Activated CD8-positive, alpha-beta T cell treated with anti-CD3 and anti-CD28 coated beads for 36 hours (primary cell): ENCODE measurements around the gene DGKA. TPM values are rescaled to one million over a fixed set of nuclear protein-coding genes. Genes with fewer than 3 reads are reported as not detected.

Source experiments
- ATAC-seq: fragments of 200-7000 bp; cut with Tn5 transposase; one replicate; pipeline ENCODE4 v1.10.0; 2021; ENCODE audit warnings: mild to moderate bottlenecking, moderate library complexity
- CTCF ChIA-PET: fragments of 350-600 bp; sonication (Branson Sonifier 250); formaldehyde crosslinking; loops from one replicate; lab custom pipeline; 2021; ENCODE audit warnings: antibody characterized with exemption; lab: Charles Lee
- POLR2A ChIA-PET: fragments of 350-600 bp; sonication (Branson Sonifier 250); formaldehyde crosslinking; loops from one replicate; lab custom pipeline; 2021; ENCODE audit warnings: antibody characterized with exemption; lab: Charles Lee
- DNase-seq: peaks from one replicate; pipeline ENCODE4 v3.0.0-alpha.2; 2020
- H3K27ac Mint-ChIP-seq: one replicate; pipeline ENCODE4 v1.8.0; 2021; ENCODE audit warnings: mild to moderate bottlenecking, mixed read lengths
- H3K27me3 Mint-ChIP-seq: one replicate; pipeline ENCODE4 v1.8.0; 2021; ENCODE audit warnings: mixed read lengths
- H3K36me3 Mint-ChIP-seq: one replicate; pipeline ENCODE4 v1.8.0; 2021; ENCODE audit warnings: low read depth, mixed read lengths
- H3K4me1 Mint-ChIP-seq: one replicate; pipeline ENCODE4 v1.8.0; 2021; ENCODE audit warnings: low read depth, mixed read lengths
- H3K4me3 Mint-ChIP-seq: one replicate; pipeline ENCODE4 v1.8.0; 2021; ENCODE audit warnings: mild to moderate bottlenecking, moderate library complexity, mixed read lengths
- H3K9me3 Mint-ChIP-seq: one replicate; pipeline ENCODE4 v1.8.0; 2021; ENCODE audit warnings: mixed read lengths
- intact Hi-C: fragments of 100-400 bp; cut with micrococcal nuclease; formaldehyde crosslinking; loops from one replicate; pipeline ENCODE4 v1.10.0; 2022
- total RNA-seq, 2 experiments: library from RNA; stranded (reverse); gene quantifications; one replicate each; pipeline ENCODE4 v1.2.3, GENCODE V29; 2021
- TF ChIP-seq, protein P1 (sequence below): fragments of 200-600 bp; IDR thresholded peaks from one replicate; pipeline ENCODE4 v1.8.0; 2022; ENCODE audit warnings: antibody characterized with exemption, mild to moderate bottlenecking

Gene DGKA
- 100 to 1,000 TPM; 350 to 353 TPM for total RNA-seq

DNA sequence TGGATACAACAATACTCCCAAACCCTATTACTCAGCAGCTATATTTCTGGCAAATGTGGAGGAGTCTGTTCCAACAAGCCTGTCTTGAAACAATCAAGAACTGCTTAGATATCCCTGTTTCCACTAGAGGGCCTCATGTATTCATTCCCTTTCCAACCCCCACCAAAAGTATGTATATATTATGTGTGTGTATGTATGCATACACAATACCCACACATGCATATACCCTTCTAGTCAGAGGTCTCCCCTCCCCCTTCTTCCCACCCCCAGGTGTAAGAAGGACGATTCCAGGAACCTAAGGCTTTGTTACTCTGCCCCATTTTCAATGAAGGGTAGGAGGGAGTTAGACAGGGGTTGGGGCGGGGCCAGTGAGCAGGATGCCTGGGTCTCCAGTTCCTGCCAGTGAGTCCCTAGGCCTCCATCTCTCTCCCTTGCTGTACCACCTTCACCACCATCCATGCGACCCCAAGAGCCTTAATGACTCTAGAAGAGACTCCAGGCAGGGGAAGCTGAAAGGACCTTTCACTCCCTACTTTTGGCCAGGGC is at the start of gene DGKA:
Gene DGKA (plus strand): TSS at position 392 of the 546 bp plus-strand sequence. CDS start 5,342 bp downstream, outside the sequence.
- Mint-ChIP-seq H3K4me1 (peaks cover 42% of the 10 kb centered on the region), H3K36me3 (peaks cover 55% of the 10 kb centered on the region), H3K27ac (peak within 1 kb of the TSS; percentile 99), H3K4me3 (peak within 1 kb of the TSS; percentile 99), H3K9me3 (no peaks in the 10 kb centered on the region), H3K27me3 (no peaks in the 10 kb centered on the region)
- peak; percentile 95 for DNase-seq
- intact Hi-C loops, result loop anchor here (2.0 kb wide), 1 partner anchor 110 kb away; the partner anchor contains the start of gene RPS26
- TF ChIP-seq, protein P1, sequence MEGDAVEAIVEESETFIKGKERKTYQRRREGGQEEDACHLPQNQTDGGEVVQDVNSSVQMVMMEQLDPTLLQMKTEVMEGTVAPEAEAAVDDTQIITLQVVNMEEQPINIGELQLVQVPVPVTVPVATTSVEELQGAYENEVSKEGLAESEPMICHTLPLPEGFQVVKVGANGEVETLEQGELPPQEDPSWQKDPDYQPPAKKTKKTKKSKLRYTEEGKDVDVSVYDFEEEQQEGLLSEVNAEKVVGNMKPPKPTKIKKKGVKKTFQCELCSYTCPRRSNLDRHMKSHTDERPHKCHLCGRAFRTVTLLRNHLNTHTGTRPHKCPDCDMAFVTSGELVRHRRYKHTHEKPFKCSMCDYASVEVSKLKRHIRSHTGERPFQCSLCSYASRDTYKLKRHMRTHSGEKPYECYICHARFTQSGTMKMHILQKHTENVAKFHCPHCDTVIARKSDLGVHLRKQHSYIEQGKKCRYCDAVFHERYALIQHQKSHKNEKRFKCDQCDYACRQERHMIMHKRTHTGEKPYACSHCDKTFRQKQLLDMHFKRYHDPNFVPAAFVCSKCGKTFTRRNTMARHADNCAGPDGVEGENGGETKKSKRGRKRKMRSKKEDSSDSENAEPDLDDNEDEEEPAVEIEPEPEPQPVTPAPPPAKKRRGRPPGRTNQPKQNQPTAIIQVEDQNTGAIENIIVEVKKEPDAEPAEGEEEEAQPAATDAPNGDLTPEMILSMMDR, result peak; percentile 61
- CTCF ChIA-PET, result interaction anchor here (0.7 to 3.7 kb wide), 15 partner anchors 9 to 192 kb away, joined by 3 to 18 read pairs (median 4); partner anchors contain the start of genes DNAJC14 and SARNP
- POLR2A ChIA-PET, result interaction anchor here (0.6 to 7.9 kb wide), 10 partner anchors 8 to 187 kb away, joined by 3 to 60 read pairs (median 3); partner anchors contain the start of genes DNAJC14, ORMDL2, SARNP and ZC3H10
- ATAC-seq, result peak; percentile 53

DNA sequence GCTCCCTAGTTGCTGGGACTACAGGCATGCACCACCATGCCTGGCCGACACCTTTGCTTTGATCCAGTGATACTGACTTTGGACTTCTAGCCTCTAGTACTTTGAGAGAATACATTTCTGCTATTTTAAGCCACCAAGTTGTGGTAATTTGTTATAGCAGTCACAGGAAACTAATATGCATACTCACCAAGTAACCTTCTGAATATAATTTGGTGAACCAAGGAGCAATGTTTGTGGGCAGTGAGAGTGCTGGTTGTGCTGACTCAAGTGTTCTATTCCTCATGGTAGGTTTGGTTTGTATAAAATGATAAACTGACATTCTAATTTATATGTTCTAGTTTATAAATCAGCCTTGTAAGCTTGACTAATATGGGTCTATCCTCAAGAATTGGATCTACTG is 45.8 kb upstream of the DGKA start:
- DNase-seq (no peak), ATAC-seq (no peak)
- H3K36me3 Mint-ChIP-seq, result no peaks in the 10 kb centered on the region
- no peaks in the 10 kb centered on the region for H3K9me3 Mint-ChIP-seq
- H3K27me3 Mint-ChIP-seq, result no peaks in the 10 kb centered on the region
- no peak overlapping the region for H3K27ac Mint-ChIP-seq
- H3K4me3 Mint-ChIP-seq, result no peak overlapping the region
- ChIA-PET POLR2A (no interaction called here), CTCF (interaction anchor here (0.5 to 1.1 kb wide), 2 partner anchors 50 to 280 kb away, joined by 3 to 5 read pairs; no protein-coding TSS in a partner anchor)
- peaks cover 7% of the 10 kb centered on the region for H3K4me1 Mint-ChIP-seq
- intact Hi-C loops, result no loop called here
- TF ChIP-seq, protein P1, result no peak

DNA sequence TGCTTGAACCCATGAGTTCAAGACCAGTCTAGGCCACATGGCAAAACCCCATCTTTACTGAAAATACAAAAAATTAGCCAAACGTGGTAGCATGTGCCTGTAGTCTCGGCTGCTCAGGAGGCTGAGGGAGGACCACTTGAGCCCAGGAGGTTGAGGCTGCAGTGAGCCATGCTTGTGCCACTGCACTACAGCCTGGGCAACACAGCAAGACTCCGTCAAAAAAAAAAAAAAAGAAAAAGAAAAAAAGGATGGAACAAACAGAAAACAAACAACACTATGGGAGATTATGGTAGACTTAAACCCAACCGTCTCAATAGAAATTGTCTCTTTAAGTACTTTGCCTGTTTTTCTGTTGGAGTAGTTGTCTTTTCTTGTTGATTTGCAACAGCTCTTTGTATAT is 39.7 kb upstream of the DGKA start:
- no peak overlapping the region for H3K4me3 Mint-ChIP-seq
- CTCF ChIA-PET, result no interaction called here
- H3K36me3 Mint-ChIP-seq, result no peaks in the 10 kb centered on the region
- H3K27ac Mint-ChIP-seq, result no peak overlapping the region
- H3K27me3 Mint-ChIP-seq, result no peaks in the 10 kb centered on the region
- ATAC-seq (no peak), DNase-seq (no peak)
- POLR2A ChIA-PET, result no interaction called here
- TF ChIP-seq, protein P1, result no peak
- no peaks in the 10 kb centered on the region for H3K4me1 Mint-ChIP-seq
- no peaks in the 10 kb centered on the region for H3K9me3 Mint-ChIP-seq
- intact Hi-C loops, result no loop called here

DNA sequence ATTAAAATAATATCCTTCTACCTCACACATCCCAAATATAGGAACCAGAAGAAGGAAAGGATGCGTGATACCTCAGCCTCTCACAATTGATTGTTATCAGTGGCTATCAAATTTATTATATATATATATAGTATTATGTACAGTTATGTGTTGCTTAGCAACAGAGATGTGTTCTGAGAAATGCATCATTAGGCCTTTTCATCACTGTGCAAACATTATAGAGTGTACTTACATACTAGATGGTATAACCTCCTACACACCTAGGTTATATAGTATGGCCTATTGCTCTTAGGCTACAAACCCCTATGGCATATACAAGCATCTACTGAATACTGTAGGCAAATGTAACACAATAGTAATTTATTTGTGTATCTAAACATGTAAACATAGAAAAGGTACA is 37.2 kb upstream of the DGKA start:
- Mint-ChIP-seq H3K27ac (no peak overlapping the region), H3K4me3 (no peak overlapping the region), H3K27me3 (no peaks in the 10 kb centered on the region), H3K4me1 (peaks cover 1% of the 10 kb centered on the region), H3K9me3 (no peaks in the 10 kb centered on the region), H3K36me3 (no peaks in the 10 kb centered on the region)
- ATAC-seq, result no peak
- TF ChIP-seq, protein P1, result no peak
- ChIA-PET POLR2A (no interaction called here), CTCF (no interaction called here)
- no peak for DNase-seq
- intact Hi-C loops, result no loop called here

DNA sequence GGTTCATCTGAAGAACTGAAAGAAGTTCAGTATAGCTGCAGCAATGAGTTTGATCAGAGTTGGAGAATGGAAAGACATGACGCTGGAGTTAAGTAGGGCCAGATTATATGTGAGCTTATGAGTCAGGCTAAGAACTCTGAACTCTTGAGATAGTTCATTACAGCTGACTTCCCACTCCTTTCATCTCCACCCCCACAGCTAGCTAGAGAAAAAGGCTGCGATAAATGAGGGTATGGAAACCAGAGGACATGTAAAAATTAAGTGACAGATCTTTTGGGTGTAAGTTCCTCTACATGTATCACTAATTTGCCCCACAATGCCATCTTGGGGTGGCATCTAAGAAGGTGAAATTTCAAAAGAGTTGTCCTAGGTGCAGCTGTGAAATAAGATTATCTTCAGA is 31.9 kb upstream of the DGKA start:
- Mint-ChIP-seq H3K27me3 (no peaks in the 10 kb centered on the region), H3K9me3 (no peaks in the 10 kb centered on the region), H3K4me1 (peaks cover 10% of the 10 kb centered on the region), H3K27ac (peak overlapping the region; percentile 82), H3K36me3 (peaks cover 6% of the 10 kb centered on the region), H3K4me3 (peak overlapping the region; percentile 2)
- ATAC-seq, result peak; percentile 96
- POLR2A ChIA-PET, result interaction anchor here (1.0 to 1.6 kb wide), 4 partner anchors 13 to 205 kb away, joined by 3 to 5 read pairs (median 4); partner anchors contain the start of genes PA2G4 and PYM1
- DNase-seq, result peak; percentile 73
- CTCF ChIA-PET, result interaction anchor here (0.8 to 1.5 kb wide), 8 partner anchors 12 to 160 kb away, joined by 3 to 5 read pairs (median 3); no protein-coding TSS in a partner anchor
- TF ChIP-seq, protein P1, result peak; percentile 16
- intact Hi-C loops, result no loop called here
